ENCODE data around the gene VIL1. TPM values are rescaled to one million over a fixed set of nuclear protein-coding genes. Genes with fewer than 3 reads are reported as not detected.

VIL1 gene
- total and polyA plus RNA-seq, 9 of the 15 experiments (the other 6 are each of a cell fraction or from before 2014, with no cell fraction given) = 0.51 to 2.7 (median 1.2) TPM

GRCh38 chr2:218395826-218396687 is 22.9 kb upstream of the VIL1 start (continued):
- TF ChIP-seq TFAP4 (CRISPR knock-in tag; IDR thresholded peaks at IDR 0.05; ENCODE audit: borderline replicate concordance) = peak; percentile 79
- no peak for TF ChIP-seq FOXA1 (IDR thresholded peaks at IDR 0.05; ENCODE audit: borderline replicate concordance)
- TF ChIP-seq, protein P1, sequence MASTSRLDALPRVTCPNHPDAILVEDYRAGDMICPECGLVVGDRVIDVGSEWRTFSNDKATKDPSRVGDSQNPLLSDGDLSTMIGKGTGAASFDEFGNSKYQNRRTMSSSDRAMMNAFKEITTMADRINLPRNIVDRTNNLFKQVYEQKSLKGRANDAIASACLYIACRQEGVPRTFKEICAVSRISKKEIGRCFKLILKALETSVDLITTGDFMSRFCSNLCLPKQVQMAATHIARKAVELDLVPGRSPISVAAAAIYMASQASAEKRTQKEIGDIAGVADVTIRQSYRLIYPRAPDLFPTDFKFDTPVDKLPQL (IDR thresholded peaks at IDR 0.05; ENCODE audit: extremely low read depth, insufficient read length) = no peak
- TF ChIP-seq CHAMP1 (IDR thresholded peaks at IDR 0.05) = 0 out of 2 replicates have a peak, but pooled peaks have one; percentile 37
- no peak for TF ChIP-seq MED1 (CRISPR knock-in tag; IDR thresholded peaks at IDR 0.05; ENCODE audit: borderline replicate concordance)
- peak; percentile 55; the same call in 1 of the 2 replicates for TF ChIP-seq SOX6 (IDR thresholded peaks at IDR 0.05)
- no peak for TF ChIP-seq ZNF282 (CRISPR knock-in tag; IDR thresholded peaks at IDR 0.05)
- no peak for TF ChIP-seq GATA2 (CRISPR knock-in tag; IDR thresholded peaks at IDR 0.05)
- no peak for TF ChIP-seq ZNF212 (CRISPR knock-in tag; IDR thresholded peaks at IDR 0.05)
- no peak for TF ChIP-seq ZNF316 (IDR thresholded peaks at IDR 0.05)
- peak in 1 of 2 experiments; percentile 57; a peak in 1 of 4 replicates for TF ChIP-seq KDM1A (IDR thresholded peaks at IDR 0.05)
- no peak for TF ChIP-seq ZNF696 (CRISPR knock-in tag; conservative IDR thresholded peaks at IDR 0.05)
- no peak for TF ChIP-seq ZNF354B (CRISPR knock-in tag; IDR thresholded peaks at IDR 0.05)
- TF ChIP-seq SIN3A (IDR thresholded peaks at IDR 0.05; ENCODE audit: borderline replicate concordance in 2 of 2, control insufficient read depth in 1 of 2, low read depth in 2 of 2, low read length in 2 of 2) = peak; percentile 26 to 29; a peak in 2 of 4 replicates
- no peak for TF ChIP-seq FOXO4 (CRISPR knock-in tag; IDR thresholded peaks at IDR 0.05)
- TF ChIP-seq RBM14 (IDR thresholded peaks at IDR 0.05; ENCODE audit: borderline replicate concordance, insufficient read depth, low read depth, low read length) = no peak
- TF ChIP-seq, protein P2, sequence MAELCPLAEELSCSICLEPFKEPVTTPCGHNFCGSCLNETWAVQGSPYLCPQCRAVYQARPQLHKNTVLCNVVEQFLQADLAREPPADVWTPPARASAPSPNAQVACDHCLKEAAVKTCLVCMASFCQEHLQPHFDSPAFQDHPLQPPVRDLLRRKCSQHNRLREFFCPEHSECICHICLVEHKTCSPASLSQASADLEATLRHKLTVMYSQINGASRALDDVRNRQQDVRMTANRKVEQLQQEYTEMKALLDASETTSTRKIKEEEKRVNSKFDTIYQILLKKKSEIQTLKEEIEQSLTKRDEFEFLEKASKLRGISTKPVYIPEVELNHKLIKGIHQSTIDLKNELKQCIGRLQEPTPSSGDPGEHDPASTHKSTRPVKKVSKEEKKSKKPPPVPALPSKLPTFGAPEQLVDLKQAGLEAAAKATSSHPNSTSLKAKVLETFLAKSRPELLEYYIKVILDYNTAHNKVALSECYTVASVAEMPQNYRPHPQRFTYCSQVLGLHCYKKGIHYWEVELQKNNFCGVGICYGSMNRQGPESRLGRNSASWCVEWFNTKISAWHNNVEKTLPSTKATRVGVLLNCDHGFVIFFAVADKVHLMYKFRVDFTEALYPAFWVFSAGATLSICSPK (IDR thresholded peaks at IDR 0.05; ENCODE audit: borderline replicate concordance) = no peak
- TF ChIP-seq MAFK (IDR thresholded peaks at IDR 0.05; ENCODE audit: low read length) = no peak
- TF ChIP-seq ZEB2 (IDR thresholded peaks at IDR 0.05) = no peak
- TF ChIP-seq ZNF511 (CRISPR knock-in tag; IDR thresholded peaks at IDR 0.05) = no peak; the same call in 1 of the 2 replicates

Measured in K562 (cell line).